AG09309 (cell line): ENCODE results near the gene SETBP1.

Source experiments
- DNase-seq: peaks from one replicate; pipeline ENCODE4 v3.0.0-alpha.2; 2010; ENCODE audit warnings: low read depth
- H3K4me3 ChIP-seq: 2 replicates; pipeline ENCODE4 v1.5.1; 2011; ENCODE audit warnings: mild to moderate bottlenecking, low read depth, low read length, moderate library complexity; ENCODE audit not compliant: control insufficient read depth
- TF ChIP-seq, protein P1 (sequence below): IDR thresholded peaks from 2 replicates; pipeline ENCODE4 v1.5.1; 2011; ENCODE audit warnings: mild to moderate bottlenecking, low read depth, low read length, inconsistent platforms; ENCODE audit not compliant: insufficient read depth, control insufficient read depth; ENCODE audit errors: missing control alignments

Gene SETBP1

DNA sequence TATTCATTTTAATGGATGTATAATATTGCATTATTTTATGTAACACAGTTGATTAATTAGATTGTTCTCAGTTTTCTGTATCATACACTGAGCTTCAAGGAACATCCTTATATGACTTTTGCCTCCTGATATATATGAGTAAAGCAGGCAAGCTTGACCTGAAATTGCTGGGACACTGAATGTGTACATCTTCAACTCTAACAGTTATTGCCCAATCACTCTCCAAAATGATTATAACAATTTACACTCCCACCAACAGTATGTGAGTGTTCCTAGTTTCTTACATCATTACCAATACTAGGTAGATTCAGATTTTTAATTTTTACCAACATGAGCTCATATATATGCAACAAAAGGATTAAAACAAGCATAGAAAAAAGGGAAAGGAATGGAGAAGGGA is 379.4 kb downstream of the SETBP1 start:
- H3K4me3 ChIP-seq, result no peak overlapping the region
- TF ChIP-seq, protein P1, sequence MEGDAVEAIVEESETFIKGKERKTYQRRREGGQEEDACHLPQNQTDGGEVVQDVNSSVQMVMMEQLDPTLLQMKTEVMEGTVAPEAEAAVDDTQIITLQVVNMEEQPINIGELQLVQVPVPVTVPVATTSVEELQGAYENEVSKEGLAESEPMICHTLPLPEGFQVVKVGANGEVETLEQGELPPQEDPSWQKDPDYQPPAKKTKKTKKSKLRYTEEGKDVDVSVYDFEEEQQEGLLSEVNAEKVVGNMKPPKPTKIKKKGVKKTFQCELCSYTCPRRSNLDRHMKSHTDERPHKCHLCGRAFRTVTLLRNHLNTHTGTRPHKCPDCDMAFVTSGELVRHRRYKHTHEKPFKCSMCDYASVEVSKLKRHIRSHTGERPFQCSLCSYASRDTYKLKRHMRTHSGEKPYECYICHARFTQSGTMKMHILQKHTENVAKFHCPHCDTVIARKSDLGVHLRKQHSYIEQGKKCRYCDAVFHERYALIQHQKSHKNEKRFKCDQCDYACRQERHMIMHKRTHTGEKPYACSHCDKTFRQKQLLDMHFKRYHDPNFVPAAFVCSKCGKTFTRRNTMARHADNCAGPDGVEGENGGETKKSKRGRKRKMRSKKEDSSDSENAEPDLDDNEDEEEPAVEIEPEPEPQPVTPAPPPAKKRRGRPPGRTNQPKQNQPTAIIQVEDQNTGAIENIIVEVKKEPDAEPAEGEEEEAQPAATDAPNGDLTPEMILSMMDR, result no peak
- DNase-seq, result no peak

DNA sequence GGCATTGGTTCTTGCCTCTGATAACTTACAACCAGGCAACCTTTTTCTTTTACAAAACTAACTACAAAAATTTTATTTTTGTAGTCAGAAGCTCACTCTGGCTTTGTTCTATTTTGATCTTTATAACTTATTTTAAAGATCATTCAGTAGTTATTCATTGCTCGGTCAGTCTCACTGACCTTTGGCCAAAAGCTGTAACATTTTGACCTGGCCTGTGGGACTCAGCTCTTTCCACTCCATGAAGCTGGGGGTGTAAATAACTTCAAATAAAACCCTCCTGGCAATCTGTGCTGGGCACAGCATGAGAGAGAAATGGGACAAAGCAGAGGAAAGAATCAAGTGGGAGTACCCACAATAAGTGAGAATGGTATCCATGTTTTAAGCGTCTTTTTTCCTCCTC is 380.7 kb downstream of the SETBP1 start:
- no peak overlapping the region for H3K4me3 ChIP-seq
- no peak for DNase-seq
- TF ChIP-seq, protein P1, result no peak

DNA sequence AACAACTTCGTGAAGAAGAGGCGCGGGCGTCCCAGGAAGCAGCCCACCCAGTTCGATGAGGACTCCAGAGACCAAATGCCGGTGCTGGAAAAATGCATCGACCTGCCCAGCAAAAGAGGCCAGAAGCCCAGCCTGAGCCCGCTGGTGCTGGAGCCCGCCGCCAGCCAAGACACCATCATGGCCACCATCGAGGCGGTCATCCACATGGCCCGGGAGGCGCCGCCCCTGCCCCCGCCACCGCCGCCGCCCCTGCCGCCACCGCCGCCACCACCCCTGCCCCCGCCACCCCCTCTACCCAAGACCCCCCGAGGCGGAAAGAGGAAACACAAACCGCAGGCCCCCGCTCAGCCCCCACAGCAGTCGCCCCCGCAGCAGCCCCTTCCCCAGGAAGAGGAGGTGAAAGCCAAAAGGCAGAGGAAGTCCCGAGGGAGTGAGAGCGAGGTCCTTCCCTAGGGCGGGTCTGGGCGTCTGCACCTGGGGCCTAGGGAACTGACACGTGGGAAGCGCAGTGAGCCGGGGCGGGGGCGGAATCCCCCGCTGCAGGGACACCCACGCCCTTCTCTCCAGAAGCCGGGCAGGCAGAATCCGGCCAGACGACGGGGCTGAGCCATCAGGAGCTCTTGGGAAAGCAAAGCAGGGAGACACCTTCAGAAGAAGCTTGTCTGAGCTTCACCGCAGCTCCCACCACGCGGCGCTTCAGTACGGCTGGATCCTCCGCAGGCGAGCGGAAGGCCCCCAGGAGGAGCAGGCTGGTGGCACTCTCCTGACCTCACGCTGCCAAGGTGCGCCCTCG is 382.8 kb downstream of the SETBP1 start:
- DNase-seq, result no peak
- TF ChIP-seq, protein P1, result no peak
- no peak overlapping the region for H3K4me3 ChIP-seq

DNA sequence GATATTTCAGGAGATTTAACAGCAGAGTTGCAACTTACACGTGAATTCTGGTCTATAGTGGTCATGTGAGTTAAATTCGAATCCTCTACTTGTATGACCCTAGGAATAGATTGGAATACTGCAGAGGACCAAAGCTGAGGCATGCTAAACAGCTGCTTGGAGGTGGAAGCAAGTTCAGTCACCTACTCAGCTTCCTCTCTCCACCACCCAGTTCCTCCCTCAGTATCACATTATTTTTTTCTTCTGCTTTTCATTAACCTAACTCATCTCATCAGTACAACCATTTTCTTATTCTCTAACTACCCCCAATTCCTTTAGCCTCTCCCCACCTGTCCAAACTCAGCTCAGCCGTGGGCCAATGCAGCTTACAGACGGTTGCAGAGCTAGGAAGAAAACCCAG is 385.5 kb downstream of the SETBP1 start:
- DNase-seq, result no peak
- TF ChIP-seq, protein P1, result no peak
- no peak overlapping the region for H3K4me3 ChIP-seq

DNA sequence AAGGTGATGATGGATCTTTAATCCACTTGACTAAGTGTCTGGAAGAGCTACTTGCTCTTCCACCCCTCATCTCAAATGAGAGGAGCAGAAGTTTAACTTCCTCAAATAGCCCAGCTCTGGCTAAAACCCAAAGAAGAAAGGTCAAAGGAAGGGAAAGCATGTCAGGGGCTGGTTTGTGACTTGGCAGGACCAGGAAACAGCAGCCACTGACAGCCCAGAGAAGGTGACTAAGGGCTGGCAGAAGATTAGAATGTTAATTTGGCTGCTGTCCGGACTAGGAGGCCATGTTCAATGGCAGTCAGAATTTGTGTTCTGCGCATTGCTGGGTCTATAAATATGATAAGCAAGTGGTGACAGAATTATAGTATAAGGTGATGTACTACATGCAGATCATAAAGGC is 386.2 kb downstream of the SETBP1 start:
- no peak overlapping the region for H3K4me3 ChIP-seq
- TF ChIP-seq, protein P1, result no peak
- no peak for DNase-seq

GRCh38 chr18:45068400-45069094 is 387.9 kb downstream of the SETBP1 start:
- TF ChIP-seq, protein P1, result no peak
- H3K4me3 ChIP-seq, result no peak overlapping the region
- DNase-seq, result no peak
